Hematopoietic multipotent progenitor cell treated with erythropoietin and hydrocortisone succinate and interleukin-3 and kit ligand, for 8 days (in vitro differentiated cells): ENCODE measurements around the gene PTMA.
"Not testable (repeated sequence)": the region's sequence is repeated elsewhere in the genome, so short reads cannot be mapped to it uniquely, and the experiment has no call there.

ENCODE experiments used
- DNase-seq: peaks from one replicate; pipeline ENCODE4 v3.0.0-alpha.2; 2015

PTMA gene

GRCh38 chr2:231699006-231699405 lies 9.3 kb upstream of the PTMA start:
- DNase-seq, result no peak

GRCh38 chr2:231701456-231702373 lies 6.6 kb upstream of the PTMA start:
- DNase-seq, result no peak

DNA sequence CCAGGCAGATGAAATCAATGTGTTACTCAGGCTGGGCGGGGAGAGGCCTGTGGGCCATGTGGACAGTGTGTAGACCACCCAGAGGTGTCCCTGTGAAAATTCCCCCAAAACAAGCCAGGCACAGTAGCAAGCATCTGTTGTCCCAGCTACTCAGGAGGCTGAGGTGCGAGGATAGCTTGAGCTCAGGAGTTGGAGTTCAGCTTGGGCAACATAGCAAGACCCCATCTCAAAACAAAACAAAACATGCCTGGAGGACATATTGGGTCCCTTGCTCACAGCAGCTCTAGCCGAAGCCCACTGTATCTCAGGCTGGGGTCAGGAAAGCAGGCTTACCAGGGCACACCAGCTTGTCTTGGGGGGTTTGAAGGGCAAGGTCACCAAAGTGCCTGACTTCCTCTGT lies 4.3 kb upstream of the PTMA start:
- no peak for DNase-seq

- peak; percentile 99 for DNase-seq
Observed at GRCh38 chr2:231706731-231707624, 1.3 kb upstream of the PTMA start.

DNA sequence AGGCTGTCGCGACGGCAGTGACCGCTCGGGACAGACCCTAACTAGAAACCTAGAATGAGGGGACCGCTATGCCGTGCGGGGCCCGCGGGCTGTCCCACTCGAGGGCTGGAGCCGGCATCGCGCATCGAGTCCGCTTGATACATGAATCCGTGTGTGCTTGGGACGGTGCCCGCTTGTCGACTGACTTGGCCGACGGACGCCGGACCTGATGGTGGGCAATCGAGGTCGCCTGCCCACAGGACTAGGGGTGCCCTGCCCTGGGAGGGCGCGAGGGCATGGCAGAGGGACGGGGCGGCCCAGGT lies 749 bp upstream of the PTMA start:
- DNase-seq, result no peak

DNA sequence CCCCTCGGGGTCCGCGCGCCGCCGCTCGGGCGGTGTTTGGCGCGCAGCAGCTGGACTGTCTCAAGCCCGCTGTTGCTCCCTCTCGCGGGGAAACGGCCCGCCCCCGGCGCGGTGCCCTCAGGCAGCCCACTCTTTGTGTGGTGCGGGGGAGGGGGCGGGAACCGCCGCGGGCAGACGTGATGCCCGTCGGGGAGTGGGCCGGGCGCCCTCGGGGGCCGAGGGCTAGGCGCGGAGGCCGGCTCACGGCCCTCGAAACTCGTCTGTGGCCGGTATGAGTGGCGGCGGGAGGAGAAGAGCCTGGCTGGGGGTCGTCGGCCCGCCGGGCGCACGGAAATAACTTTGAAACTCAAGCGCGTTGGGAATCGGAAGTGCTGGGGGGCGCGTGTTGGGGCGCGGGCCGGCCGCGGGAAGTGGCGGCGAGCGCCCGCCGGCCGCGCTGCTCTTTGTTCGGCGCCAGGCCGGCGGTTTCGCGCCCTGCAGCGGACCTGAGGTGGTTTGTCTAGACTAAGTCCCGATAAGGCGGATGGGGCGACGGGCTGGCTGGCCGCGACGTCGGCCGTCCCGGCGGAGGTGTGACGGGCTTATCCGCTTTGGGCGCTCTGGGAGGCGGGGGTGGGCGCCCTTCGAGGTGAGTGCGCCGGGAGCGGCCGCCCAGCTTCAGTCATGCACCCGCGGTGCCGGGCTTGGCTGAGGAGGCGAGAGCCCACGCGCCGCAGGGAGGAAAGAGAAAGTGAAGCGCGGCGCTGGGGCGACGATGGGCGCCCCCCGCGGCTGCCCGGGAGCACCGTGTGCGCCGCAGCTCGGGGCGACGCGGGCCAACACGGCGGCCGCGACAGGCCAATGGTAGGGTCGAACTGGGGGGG lies 679 bp downstream of the PTMA start:
- peak; percentile 45 for DNase-seq

DNA sequence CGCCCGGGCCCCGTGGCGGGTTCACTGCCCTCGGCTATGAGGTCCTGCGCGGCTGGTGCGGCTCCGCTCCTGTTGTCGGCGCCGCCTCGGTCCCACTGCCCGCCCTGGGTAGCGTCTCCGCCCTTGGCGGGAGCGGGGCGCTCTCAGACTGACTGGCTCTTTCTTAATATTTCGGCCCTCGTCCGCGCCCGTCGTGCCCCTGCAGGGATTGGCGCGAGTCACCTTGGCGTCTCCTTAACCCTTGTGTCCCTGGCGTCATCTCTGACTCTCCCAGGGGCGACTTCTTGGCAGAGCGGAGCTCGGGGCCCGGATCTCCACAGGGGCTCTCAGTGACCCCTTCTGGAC lies 1.3 kb downstream of the PTMA start:
- peak; percentile 63 for DNase-seq

- peak; percentile 77 for DNase-seq
Observed at GRCh38 chr2:231709981-231710798, 1.9 kb downstream of the PTMA start.

DNA sequence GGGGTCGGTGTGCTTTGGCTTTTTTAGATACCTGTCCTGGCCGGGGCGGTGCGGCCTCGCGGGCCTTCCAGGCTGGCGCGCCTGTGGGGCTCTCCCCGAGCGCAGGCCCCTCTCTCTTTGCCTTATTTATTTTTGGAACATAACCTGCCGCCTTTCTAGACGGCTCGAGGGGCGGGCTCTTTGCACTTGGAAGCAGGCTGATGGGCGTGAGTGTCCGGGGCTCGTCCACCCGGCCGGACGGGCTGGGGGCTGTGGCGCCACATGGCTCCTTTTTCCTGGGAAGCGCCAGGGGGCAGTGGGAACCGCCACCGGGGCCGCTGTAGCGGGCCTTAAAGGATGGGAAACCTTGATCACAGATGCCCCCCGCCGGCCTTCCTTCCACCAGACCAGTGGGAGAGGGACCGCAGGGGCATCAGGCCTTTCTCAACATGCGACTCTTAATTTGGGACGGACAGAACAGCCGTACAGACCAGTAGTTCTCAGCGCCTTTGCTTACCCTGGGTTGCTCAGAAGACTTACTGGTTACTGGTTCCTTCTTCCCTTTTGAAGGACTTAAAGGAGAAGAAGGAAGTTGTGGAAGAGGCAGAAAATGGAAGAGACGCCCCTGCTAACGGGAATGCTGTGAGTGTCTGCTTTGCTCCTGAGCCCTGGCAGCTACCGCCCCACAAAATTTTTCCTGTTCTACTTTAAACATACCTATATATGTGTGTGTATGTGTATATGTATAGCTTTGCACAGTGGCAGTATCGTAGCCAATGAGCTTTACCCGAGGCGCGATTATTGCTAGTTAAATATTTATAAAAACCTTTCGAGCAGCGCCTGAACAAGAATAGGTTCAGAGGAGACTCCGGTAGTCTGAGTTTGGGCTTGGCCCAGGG lies 2.7 kb downstream of the PTMA start:
- DNase-seq, result peak; percentile 40

- peak; percentile 9 for DNase-seq
Observed at GRCh38 chr2:231711677-231712450, 3.5 kb downstream of the PTMA start.

- DNase-seq, result peak; percentile 22
Observed at GRCh38 chr2:231712451-231713021, 4.2 kb downstream of the PTMA start.

DNA sequence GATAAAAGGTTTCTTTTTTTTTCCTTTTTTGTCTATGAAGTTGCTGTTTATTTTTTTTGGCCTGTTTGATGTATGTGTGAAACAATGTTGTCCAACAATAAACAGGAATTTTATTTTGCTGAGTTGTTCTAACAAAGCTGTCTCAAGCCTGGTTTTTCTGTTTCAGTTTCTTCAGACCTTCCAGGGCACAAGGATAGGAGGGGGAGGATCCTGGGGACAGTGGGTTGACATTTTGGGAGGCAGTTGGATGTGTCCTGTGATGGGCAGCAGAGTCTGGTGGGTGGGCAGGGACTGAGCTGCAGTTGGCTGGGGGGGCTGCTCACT lies 5.0 kb downstream of the PTMA start:
- not testable (repeated sequence) for DNase-seq

- peak; percentile 95 for DNase-seq
Observed at GRCh38 chr2:231713730-231714638, 5.7 kb downstream of the PTMA start.

- DNase-seq, result peak; percentile 85
Observed at GRCh38 chr2:231714639-231715498, 6.5 kb downstream of the PTMA start.

DNA sequence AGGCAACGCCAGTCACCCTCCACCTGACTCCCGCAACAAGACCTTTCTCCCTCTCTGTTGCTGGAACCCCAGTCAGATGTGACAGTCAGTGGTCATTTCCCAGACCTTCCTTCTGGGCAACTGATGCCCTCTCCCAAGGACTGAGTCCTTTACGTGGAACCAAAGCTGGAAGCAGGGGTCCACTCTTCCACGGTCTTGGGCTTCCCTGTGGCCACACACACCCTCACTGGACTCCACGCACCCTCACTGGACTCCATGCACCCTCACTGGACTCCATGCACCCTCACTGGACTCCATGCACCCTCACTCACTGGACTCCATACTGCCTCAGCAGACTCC lies 7.1 kb downstream of the PTMA start:
- no peak for DNase-seq

GRCh38 chr2:231715988-231716616 lies 7.8 kb downstream of the PTMA start:
- peak; percentile 52 for DNase-seq

DNA sequence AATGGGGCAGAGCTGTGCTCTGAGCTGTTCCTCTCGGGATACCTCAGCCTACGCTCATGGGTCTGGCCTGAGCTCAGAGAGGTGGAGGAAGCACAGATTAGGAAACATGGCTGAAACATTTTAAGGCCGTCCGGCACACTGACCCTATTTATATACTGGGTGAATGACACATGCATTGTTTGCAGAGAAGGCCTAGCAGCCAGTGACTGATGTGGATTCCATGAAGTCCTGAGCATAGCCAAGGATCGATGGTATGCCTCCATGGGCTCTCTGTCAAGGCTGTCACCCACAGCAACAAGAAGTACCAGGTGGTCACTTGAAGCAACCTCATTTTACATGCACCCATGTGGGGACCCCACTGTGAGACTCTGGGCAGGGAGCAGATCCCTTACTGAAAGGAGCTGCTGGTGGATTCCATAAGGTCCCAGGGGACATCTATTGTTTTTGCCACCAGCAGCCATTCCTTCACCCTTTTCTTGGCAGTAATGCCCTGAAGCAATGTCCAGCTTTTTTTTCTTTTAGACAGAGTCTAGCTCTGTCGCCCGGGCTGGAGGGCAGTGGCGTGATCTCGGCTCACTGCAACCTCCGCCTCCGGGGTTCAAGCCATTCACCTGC lies 8.4 kb downstream of the PTMA start:
- DNase-seq, result no peak
